NT2/D1 (cell line): Measurements from ENCODE around the gene G6PD.

Experiments used
- SUZ12 ChIP-seq: IDR thresholded peaks from 2 replicates; pipeline ENCODE4 v1.6.1; 2011; ENCODE audit not compliant: insufficient read length, insufficient read depth; ENCODE audit errors: extremely low read depth
- YY1 ChIP-seq: IDR thresholded peaks from 2 replicates; pipeline ENCODE4 v1.6.1; 2011; ENCODE audit not compliant: insufficient read length, insufficient read depth
- ZNF274 ChIP-seq: IDR thresholded peaks from 2 replicates; pipeline ENCODE4 v1.6.1; 2011; ENCODE audit warnings: mild to moderate bottlenecking, low read depth, low read length

DNA sequence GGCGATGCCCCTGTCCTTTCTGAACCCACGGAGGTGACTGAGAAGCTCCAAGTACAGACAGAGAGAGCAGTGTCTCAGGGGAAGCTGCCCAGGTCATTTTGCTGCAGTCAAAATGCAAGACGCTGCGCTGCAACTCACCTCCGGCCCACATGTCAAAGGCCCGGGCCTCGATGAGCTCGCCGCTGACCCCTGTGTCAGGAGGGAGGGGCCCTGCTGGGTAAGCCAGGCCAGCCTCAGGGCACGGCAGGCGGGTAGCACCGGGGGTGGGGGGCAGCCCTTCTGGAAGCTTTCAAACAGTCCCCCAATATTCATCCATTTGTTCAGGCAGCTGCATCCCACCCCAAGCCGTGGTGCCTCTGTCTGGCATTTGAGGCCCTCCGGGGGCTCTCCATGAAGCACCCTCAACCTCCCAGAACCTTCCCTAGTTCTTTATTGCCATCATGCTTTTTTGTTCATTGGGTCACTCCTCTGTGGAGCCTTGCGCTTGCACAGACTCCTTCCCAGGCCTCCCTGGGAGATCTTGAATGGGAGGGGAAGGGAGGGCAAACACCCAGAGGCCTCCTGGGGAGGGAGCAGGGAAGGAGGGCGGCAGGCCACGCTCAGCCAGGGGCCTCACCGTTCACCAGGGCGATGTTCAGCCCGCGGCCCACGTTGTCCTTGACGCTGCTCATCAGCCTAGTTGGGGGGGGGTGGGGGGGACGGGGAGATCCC, 38.8 kb downstream of the G6PD start:
- no peak for TF ChIP-seq YY1
- no peak for TF ChIP-seq ZNF274
- no peak for TF ChIP-seq SUZ12
